Measurements from ENCODE around the gene MTG1.

DNA sequence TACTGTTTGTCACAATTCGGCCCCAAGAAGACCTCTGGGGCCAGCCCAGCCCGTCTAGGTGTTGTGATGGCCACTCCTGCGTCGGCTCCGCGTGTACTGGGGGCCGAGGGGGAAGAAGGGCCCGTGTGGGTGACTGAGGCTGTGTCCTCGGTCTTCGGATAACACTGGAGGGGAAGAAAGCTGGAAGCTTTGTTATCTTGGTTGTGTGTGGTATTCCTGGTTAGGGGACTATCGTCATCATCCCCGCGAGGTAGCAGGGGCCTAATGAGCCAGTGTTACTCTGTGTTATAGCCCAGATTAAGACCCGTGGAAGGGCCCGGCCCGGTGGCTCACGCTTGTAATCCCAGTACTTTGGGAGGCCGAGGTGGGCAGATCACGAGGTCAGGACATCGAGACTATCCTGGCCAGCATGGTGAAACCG, 854 bp downstream of the MTG1 start:
- TF ChIP-seq MYC (IDR thresholded peaks at IDR 0.05; ENCODE audit: insufficient read depth, insufficient read length, insufficient replicate concordance, low read length, severe bottlenecking), result no peak
- no peak for TF ChIP-seq NBN (IDR thresholded peaks at IDR 0.05)
- TF ChIP-seq ZNF24 (IDR thresholded peaks at IDR 0.05), result no peak
- TF ChIP-seq SMARCA5 (IDR thresholded peaks at IDR 0.05), result no peak
- TF ChIP-seq ZNF217 (IDR thresholded peaks at IDR 0.05), result no peak
- TF ChIP-seq TAF1 (IDR thresholded peaks at IDR 0.05; ENCODE audit: borderline replicate concordance, low read depth, low read length), result no peak
- TF ChIP-seq, protein P1, sequence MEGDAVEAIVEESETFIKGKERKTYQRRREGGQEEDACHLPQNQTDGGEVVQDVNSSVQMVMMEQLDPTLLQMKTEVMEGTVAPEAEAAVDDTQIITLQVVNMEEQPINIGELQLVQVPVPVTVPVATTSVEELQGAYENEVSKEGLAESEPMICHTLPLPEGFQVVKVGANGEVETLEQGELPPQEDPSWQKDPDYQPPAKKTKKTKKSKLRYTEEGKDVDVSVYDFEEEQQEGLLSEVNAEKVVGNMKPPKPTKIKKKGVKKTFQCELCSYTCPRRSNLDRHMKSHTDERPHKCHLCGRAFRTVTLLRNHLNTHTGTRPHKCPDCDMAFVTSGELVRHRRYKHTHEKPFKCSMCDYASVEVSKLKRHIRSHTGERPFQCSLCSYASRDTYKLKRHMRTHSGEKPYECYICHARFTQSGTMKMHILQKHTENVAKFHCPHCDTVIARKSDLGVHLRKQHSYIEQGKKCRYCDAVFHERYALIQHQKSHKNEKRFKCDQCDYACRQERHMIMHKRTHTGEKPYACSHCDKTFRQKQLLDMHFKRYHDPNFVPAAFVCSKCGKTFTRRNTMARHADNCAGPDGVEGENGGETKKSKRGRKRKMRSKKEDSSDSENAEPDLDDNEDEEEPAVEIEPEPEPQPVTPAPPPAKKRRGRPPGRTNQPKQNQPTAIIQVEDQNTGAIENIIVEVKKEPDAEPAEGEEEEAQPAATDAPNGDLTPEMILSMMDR (IDR thresholded peaks at IDR 0.05 in 2 of 3, conservative IDR thresholded peaks at IDR 0.05 in 1 of 3; ENCODE audit: control insufficient read depth in 2 of 3, extremely low read depth in 1 of 3, insufficient read depth in 1 of 3, low read depth in 3 of 3, low read length in 3 of 3), result no peak
- no peak for TF ChIP-seq CREB1 (IDR thresholded peaks at IDR 0.05; ENCODE audit: low read depth)
- TF ChIP-seq TCF12 (IDR thresholded peaks at IDR 0.05; ENCODE audit: low read depth, low read length), result no peak
- TF ChIP-seq ZZZ3 (IDR thresholded peaks at IDR 0.05; ENCODE audit: control insufficient read depth, insufficient read length, low read depth), result no peak
- no peak for TF ChIP-seq JUNB (IDR thresholded peaks at IDR 0.05)
- no peak for TF ChIP-seq SREBF2 (IDR thresholded peaks at IDR 0.05; ENCODE audit: low read length)
- no peak; the same call in 1 of the 2 replicates for TF ChIP-seq NFIC (IDR thresholded peaks at IDR 0.05; ENCODE audit: low read depth, low read length)
- TF ChIP-seq POLR2AphosphoS5 (IDR thresholded peaks at IDR 0.05; ENCODE audit: low read length), result no peak
